PFSK-1 (cell line): Measurements from ENCODE around the gene PDZD2.
A peak's percentile ranks its signal among the peaks of the same experiment; 100 is the strongest.

ENCODE experiments used
- FOXP2 ChIP-seq: optimal IDR thresholded peaks from 2 replicates; pipeline ENCODE3; 2011; ENCODE audit warnings: borderline replicate concordance, control low read depth, inconsistent platforms; ENCODE audit not compliant: insufficient read depth; ENCODE audit errors: extremely low read length, extremely low read depth
- POLR2AphosphoS5 ChIP-seq: IDR thresholded peaks from 2 replicates; pipeline ENCODE4 v1.6.1; 2012; ENCODE audit warnings: low read depth, mild to moderate bottlenecking, control low read depth, low read length, moderate library complexity
- REST ChIP-seq, 2 experiments: IDR thresholded peaks; 2 replicates each; pipeline versions ENCODE4 v1.6.1 to v1.8.0; 2011 to 2012; ENCODE audit warnings: low read depth in 2 of 2, low read length in 2 of 2, control low read depth in 1 of 2, inconsistent platforms in 1 of 2, mild to moderate bottlenecking in 1 of 2, moderate library complexity in 1 of 2; ENCODE audit not compliant: insufficient read depth in 1 of 2
- SIN3A ChIP-seq: IDR thresholded peaks from 2 replicates; pipeline ENCODE4 v1.6.1; 2012; ENCODE audit warnings: mild to moderate bottlenecking, low read length, moderate library complexity, borderline replicate concordance; ENCODE audit not compliant: insufficient read depth
- TAF1 ChIP-seq: IDR thresholded peaks from 2 replicates; pipeline ENCODE4 v1.6.1; 2012; ENCODE audit warnings: low read length, control low read depth, borderline replicate concordance; ENCODE audit not compliant: insufficient read depth

Gene PDZD2

GRCh38 chr5:32021771-32022170, 382.8 kb downstream of the PDZD2 start:
- TF ChIP-seq SIN3A (no peak), REST (IDR thresholded peaks at IDR 0.05; ENCODE audit: insufficient read depth in 1 of 2, low read depth in 2 of 2, low read length in 2 of 2) (no peak), TAF1 (no peak), FOXP2 (no peak), POLR2AphosphoS5 (no peak)

GRCh38 chr5:32022638-32023037, 383.7 kb downstream of the PDZD2 start:
- no peak for TF ChIP-seq TAF1

- TF ChIP-seq TAF1 (no peak), POLR2AphosphoS5 (no peak), SIN3A (no peak), REST (IDR thresholded peaks at IDR 0.05; ENCODE audit: insufficient read depth in 1 of 2, low read depth in 2 of 2, low read length in 2 of 2) (no peak), FOXP2 (no peak)
These were observed 384.9 kb downstream of the PDZD2 start for GRCh38 chr5:32023816-32024215.

GRCh38 chr5:32024751-32025150, 385.8 kb downstream of the PDZD2 start:
- no peak for TF ChIP-seq POLR2AphosphoS5
- no peak for TF ChIP-seq SIN3A
- TF ChIP-seq REST (IDR thresholded peaks at IDR 0.05; ENCODE audit: insufficient read depth in 1 of 2, low read depth in 2 of 2, low read length in 2 of 2), result no peak
- no peak for TF ChIP-seq TAF1
- TF ChIP-seq FOXP2, result no peak

DNA sequence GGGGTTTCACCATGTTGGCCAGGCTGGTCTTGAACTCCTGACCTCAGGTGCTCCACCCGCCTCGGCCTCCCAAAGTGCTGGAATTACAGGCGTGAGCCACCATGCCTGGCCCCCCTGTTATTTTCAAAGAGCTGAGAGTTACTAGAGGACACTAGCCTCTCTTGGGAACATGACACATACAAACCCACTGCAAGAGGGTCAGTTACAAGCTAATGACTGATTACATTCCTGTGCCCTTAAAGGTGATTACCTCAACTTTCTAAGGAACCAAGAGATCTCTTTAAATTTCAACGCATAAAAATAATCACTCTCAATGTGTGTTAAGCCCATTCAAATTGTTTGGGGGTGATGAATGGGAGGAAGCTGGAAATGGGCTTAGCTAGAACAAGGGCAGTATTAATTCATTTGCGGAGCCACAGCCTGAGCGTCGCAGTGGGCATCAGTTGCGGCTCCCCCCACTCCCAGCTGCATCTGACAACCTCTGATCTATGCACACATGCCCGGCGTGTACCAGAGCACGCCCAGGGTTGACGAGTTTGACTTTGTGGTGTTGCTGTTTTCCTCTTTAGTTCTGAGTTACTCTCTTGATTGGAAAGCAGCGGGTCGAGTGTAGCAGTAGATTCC, 388.3 kb downstream of the PDZD2 start:
- no peak for TF ChIP-seq SIN3A
- TF ChIP-seq POLR2AphosphoS5, result no peak
- no peak for TF ChIP-seq TAF1
- TF ChIP-seq FOXP2, result peak; percentile 82

- peak; percentile 83; the same call in 1 of the 2 replicates for TF ChIP-seq SIN3A
- peak; percentile 25 for TF ChIP-seq FOXP2
- peak in 1 of 2 experiments; percentile 11; a peak in 1 of 4 replicates for TF ChIP-seq REST (IDR thresholded peaks at IDR 0.05; ENCODE audit: insufficient read depth in 1 of 2, low read depth in 2 of 2, low read length in 2 of 2)
- TF ChIP-seq TAF1, result no peak
- TF ChIP-seq POLR2AphosphoS5, result no peak
These were observed 389.0 kb downstream of the PDZD2 start for GRCh38 chr5:32027717-32028458.
